Cerebellar nuclear complex (tissue), 1 donor: Measurements from ENCODE around the gene NUDC.
"Not testable (repeated sequence)": the region's sequence is repeated elsewhere in the genome, so short reads cannot be mapped to it uniquely, and the experiment has no call there.

Experiments
- DNase-seq, 2 experiments: peaks; one replicate each; lab custom pipeline; 2025; lab: John Stamatoyannopoulos, UW

NUDC gene

GRCh38 chr1:26921540-26922430 is at the start of gene NUDC:
Gene NUDC (plus strand): TSS chr1:26921743. CDS start chr1:26921849, 106 bp downstream.
- peak; percentile 93 to 96 for DNase-seq

DNA sequence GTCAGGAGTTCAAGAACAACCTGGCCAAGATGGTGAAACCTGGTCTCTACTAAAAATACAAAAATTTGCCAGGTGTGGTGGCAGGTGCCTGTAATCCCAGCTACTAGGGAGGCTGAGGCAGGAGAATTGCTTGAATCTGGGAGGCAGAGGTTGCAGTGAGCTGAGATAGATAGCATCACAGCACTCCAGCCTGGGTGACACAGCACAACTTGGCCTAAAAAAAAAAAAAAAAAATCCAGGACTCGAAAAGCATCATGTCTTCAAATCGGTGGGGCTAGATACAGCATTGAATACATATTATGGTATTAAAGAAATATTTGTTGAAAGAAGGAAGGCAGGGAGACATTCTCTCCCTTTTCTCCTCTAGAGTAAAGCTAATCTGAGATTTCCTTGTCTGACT is 48.4 kb upstream of the NUDC start:
- DNase-seq = not testable (repeated sequence)

- DNase-seq = no peak
Observed at GRCh38 chr1:26874896-26875295, 46.6 kb upstream of the NUDC start.

GRCh38 chr1:26877326-26877725 is 44.2 kb upstream of the NUDC start:
- no peak for DNase-seq

DNA sequence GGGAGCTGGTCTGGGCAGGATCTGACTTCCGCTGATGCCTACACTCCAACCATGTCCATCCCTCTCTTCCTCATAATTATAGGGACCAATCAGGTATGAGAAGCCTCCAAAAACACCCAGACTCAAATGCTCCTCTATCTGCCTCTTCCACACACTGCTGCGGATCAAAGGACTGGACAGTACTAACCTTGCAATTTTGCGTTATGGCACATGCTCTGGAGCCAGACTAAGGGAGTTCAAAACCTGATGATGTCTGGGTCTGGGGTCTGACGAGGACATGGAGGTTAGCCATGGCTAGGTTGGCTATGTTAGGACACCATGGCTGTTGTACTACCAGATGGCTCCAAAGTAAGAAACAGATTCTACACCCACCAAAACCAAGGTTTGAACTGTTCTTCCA is 41.8 kb upstream of the NUDC start:
- DNase-seq = no peak

DNA sequence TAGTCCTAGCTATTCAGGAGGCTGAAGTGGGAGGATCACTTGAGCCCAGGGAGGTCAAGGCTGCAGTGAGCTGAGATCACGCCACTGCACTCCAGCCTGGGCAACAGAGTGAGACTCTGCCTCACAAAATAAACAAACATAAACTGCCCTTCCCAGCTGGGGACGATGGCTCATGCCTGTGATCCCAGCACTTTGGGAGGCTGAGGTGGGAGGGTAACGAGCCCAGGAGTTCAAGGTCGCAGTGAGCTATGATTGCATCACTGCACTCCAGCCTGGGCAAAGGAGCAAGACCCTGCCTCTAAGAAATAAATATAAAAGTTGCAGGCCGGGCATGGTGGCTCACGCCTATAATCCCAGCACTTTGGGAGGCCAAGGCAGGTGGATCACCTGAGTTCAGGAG is 39.9 kb upstream of the NUDC start:
- DNase-seq = not testable (repeated sequence)

GRCh38 chr1:26882696-26883463 is 38.7 kb upstream of the NUDC start:
- DNase-seq = no peak

- no peak for DNase-seq
Observed at GRCh38 chr1:26887125-26887524, 34.4 kb upstream of the NUDC start.

GRCh38 chr1:26888231-26888630 is 33.3 kb upstream of the NUDC start:
- DNase-seq = no peak

DNA sequence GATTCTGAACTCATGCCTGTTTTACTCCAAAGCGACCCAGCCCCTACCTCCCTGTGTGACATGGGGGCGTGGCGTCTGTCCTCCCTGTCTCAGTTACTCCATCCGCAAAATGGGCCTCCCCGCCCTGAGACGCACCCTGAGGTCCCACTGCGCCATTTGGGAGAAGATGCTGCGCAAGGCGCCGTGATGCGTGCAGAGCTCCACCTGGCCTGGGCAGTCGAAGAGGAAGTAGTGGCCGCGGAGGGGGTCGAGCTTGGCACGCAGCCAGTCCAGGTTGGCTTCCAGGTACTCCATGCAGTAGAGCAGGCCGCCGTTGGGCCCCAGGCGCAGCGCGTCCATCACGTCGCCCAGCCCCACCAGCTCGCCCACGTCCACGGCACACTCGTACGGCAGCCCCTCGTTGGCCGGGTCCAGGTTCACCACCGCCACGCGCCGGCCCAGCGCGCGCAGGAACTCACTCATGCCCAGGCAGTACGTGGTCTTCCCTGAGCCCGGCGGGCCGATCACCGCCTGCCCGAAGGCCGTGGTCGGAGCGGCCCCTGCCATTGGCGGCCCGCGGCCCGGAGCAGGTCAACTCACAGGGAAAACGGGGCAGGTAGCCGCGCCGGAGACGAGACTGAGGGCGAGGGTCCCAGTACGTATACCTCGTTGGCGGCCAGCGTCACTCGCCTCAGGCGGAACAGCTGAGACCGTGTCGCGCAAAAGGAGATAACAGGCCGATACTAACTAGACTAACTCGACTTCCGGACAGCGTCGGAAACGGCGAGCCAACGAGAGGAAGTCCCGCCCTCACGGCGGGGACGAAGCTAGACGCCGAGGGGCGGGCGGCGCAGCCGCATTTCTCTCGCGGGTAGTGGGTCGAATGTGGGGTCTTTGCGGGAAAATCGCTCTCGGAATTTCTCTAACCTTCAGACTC is 31.7 kb upstream of the NUDC start, which contains the start of gene GPN2:
GPN2 (minus strand) TSS at position 733 of the 916 bp plus-strand sequence; CDS start at position 546, 187 bp downstream.
- peak; percentile 33 to 40 for DNase-seq

GRCh38 chr1:26890467-26890796 is 31.1 kb upstream of the NUDC start:
- DNase-seq = no peak

DNA sequence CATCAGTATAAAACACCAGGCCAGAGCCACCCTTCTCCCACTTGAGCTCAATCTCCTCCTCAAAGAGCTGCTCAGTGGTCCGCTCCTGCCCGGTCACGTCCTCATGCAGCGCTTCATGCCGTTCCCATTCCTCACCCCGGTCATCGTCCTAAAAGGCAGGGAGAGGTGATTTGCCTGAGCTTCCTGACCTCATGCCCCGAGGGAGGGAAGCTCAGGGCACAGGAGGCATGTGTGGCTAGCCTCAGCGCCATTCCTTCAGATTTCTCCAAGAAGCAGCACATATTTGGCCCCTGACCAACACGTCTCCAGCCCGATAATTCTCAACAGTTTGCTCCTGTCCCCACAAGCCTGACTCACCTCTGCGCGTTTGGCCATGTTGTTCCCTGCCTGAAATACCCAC is 27.3 kb upstream of the NUDC start:
- DNase-seq = no peak

DNA sequence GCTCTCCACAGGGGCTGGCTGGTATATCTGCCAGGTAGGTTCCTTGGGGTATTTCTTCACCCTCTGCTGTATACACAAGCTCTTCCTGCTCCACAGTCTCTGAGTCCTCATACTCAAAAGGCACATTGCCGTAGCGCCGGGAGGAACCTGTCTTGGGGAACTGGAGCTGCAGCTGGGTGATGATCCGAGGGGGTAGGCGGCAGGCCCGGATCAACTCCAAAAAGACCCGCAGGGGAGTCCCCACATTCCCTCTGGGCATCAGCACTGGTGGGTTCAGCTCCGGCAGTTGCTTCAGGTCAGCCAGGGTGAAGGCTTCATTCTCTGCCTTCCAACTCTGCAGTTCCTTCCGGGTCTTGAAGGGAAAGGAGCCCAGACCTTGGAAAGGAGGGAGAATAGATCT is 24.2 kb upstream of the NUDC start:
- no peak for DNase-seq

DNA sequence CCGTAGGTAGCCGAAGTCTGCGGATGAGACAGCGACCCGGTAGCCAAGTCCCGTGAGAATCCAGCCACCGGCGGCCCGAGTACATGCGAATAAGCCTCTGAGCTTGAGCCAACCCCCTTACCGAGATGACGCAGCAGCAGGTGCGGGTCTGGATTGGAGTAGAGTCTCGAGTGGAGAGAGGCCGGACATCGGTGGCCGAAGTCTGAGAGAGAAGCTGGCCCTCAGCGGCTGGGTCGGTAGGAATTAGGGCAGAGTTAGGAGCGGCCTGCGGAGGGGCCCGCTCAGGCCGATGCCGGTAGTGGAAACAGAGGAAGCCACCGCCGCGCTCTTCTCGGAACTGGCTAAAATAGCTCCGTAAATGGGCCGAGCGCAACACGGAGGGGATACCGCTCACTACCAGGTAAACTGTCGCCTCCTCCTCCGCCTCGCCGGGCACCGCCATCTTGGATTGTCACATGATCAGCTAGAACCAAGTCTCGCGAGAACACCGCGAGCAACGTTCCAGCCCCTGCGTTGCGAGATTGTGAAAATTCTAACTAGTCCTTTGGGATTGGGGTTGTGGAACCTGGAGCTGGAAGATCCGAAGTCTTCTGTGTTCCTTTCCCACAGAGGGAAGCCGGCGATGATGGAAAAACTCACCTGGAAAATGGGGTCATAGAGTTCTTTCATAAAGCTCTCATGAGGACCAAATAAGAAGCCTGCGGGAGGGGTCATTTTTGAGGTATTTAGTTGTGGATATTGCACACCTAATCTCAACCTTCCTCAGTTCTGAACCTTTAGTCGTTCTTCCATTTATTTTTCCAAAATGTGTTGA is 21.3 kb upstream of the NUDC start, which contains the start of gene GPATCH3:
GPATCH3 (minus strand) TSS at position 467 of the 814 bp plus-strand sequence; CDS start at position 442, 25 bp downstream.
- DNase-seq = peak in 1 of 2 experiments; percentile 53

DNA sequence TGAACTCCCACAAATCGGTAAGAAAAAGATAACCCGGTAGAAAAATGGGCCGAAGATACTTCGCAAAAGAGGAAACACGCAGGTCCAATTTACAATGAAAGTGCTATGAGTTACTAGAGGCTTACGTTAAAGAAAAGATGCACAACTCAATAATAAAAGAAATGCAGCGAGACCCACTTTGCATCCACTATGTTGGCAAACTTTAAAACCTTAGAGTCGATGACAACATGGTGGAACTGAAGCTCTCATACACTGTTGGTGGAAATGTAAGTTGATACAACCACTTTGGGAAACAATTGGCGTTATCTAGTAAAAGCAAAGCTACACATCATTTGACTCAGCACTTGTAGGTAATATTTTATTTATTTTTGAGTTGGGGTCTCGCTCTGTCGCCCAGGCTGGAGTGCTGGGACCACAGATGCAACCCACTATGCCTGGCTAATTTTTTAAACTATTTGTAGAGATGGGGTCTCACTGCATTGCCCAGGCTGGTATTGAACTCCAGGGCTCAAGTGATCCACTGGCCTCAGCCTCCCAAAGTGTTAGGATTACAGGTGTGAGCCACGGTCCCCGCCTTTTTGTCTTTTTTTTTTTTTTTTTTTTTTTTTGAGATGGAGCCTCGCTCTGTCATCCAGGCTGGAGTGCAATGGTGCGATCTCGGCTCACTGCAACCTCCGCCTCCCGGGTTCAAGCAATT is 20.6 kb upstream of the NUDC start:
- no peak for DNase-seq

GRCh38 chr1:26907071-26907917 is 14.2 kb upstream of the NUDC start:
- DNase-seq = no peak

GRCh38 chr1:26909951-26910342 is 11.6 kb upstream of the NUDC start:
- no peak for DNase-seq

- no peak for DNase-seq
Observed at GRCh38 chr1:26910343-26911160, 11.0 kb upstream of the NUDC start.
